CD14-positive monocyte (primary cell): ENCODE results near the gene TMEM80. TPM values are rescaled to one million over a fixed set of nuclear protein-coding genes. Genes with fewer than 3 reads are reported as not detected.

Experiments used
- DNase-seq, 3 donors: peaks; one replicate each; pipeline ENCODE4 v3.0.0-alpha.2; 2011 to 2022
- H2AFZ ChIP-seq: 2 replicates; pipeline ENCODE4 v1.6.0; 2012; ENCODE audit warnings: mild to moderate bottlenecking, low read depth, low read length, inconsistent platforms; ENCODE audit not compliant: insufficient read depth, poor library complexity, severe bottlenecking
- H3K27ac ChIP-seq, 2 donors: 1 replicate in 1 of 2; 2 replicates in 1 of 2; pipeline ENCODE4 v1.5.1; 2012 to 2013; ENCODE audit warnings: low read length in 2 of 2, control low read depth in 1 of 2, inconsistent platforms in 1 of 2, low read depth in 1 of 2, mild to moderate bottlenecking in 1 of 2
- H3K27me3 ChIP-seq, 2 donors: one replicate each; pipeline versions ENCODE4 v1.6.0 to v1.6.1; 2011 to 2013; ENCODE audit warnings: low read length in 2 of 2; ENCODE audit not compliant: control insufficient read depth in 2 of 2, insufficient read depth in 2 of 2
- H3K36me3 ChIP-seq, 2 donors: replicated peaks in 1 of 2; 1 replicate in 1 of 2; 2 replicates in 1 of 2; pipeline versions ENCODE4 v1.5.1 to v1.6.1; 2012 to 2013; ENCODE audit warnings: low read length in 2 of 2, control low read depth in 1 of 2, inconsistent platforms in 1 of 2, mild to moderate bottlenecking in 1 of 2; ENCODE audit not compliant: insufficient read depth in 2 of 2, control insufficient read depth in 1 of 2
- H3K4me1 ChIP-seq, 2 donors: 1 replicate in 1 of 2; 2 replicates in 1 of 2; pipeline versions ENCODE4 v1.5.1 to v1.6.1; 2012 to 2013; ENCODE audit warnings: low read length in 2 of 2, control low read depth in 1 of 2, inconsistent platforms in 1 of 2, mild to moderate bottlenecking in 1 of 2, moderate library complexity in 1 of 2; ENCODE audit not compliant: insufficient read depth in 2 of 2, control insufficient read depth in 1 of 2
- H3K4me2 ChIP-seq: replicated peaks from 2 replicates; pipeline ENCODE3; 2012; ENCODE audit warnings: low read length, moderate library complexity, mild to moderate bottlenecking; ENCODE audit not compliant: poor library complexity, severe bottlenecking; ENCODE audit errors: extremely low read depth
- H3K4me3 ChIP-seq, 3 experiments: fragments of 200-600 bp in 1 of 3; sonication (generic) in 1 of 3; replicated peaks in 1 of 3; 1 replicate in 2 of 3; 2 replicates in 1 of 3; pipeline ENCODE4 v1.5.1; 2011 to 2013; ENCODE audit warnings: low read length in 3 of 3, mild to moderate bottlenecking in 3 of 3, control low read depth in 2 of 3, low read depth in 2 of 3, inconsistent platforms in 1 of 3, moderate library complexity in 1 of 3
- H3K79me2 ChIP-seq: 2 replicates; pipeline ENCODE4 v1.6.0; 2012; ENCODE audit warnings: mild to moderate bottlenecking, control low read depth, inconsistent platforms, low read length, moderate library complexity; ENCODE audit not compliant: insufficient read depth
- H3K9ac ChIP-seq: 2 replicates; pipeline ENCODE4 v1.6.0; 2017; ENCODE audit warnings: low read length, mild to moderate bottlenecking; ENCODE audit not compliant: insufficient read depth, poor library complexity, severe bottlenecking
- H3K9me3 ChIP-seq, 2 donors: replicated peaks in 1 of 2; 1 replicate in 1 of 2; 2 replicates in 1 of 2; pipeline versions ENCODE4 v1.5.1 to v1.6.1; 2012 to 2013; ENCODE audit warnings: low read length in 2 of 2, control low read depth in 1 of 2; ENCODE audit not compliant: control insufficient read depth in 1 of 2, insufficient read depth in 1 of 2
- H4K20me1 ChIP-seq: 2 replicates; pipeline ENCODE4 v1.6.0; 2012; ENCODE audit warnings: mild to moderate bottlenecking, low read length, control low read depth, moderate library complexity; ENCODE audit not compliant: insufficient read depth
- H3K27ac Mint-ChIP-seq, 7 donors: one replicate each; pipeline ENCODE4 v1.8.0; 2020; ENCODE audit warnings: mild to moderate bottlenecking in 7 of 7, mixed read lengths in 7 of 7, moderate library complexity in 6 of 7, inconsistent platforms in 2 of 7
- H3K27me3 Mint-ChIP-seq, 3 donors: one replicate each; pipeline ENCODE4 v1.8.0; 2021 to 2022; ENCODE audit warnings: low read depth in 3 of 3, mild to moderate bottlenecking in 3 of 3, mixed read lengths in 3 of 3, moderate library complexity in 3 of 3, inconsistent platforms in 1 of 3
- H3K36me3 Mint-ChIP-seq, 2 donors: one replicate each; pipeline ENCODE4 v1.8.0; 2020; ENCODE audit warnings: mixed read lengths in 2 of 2, inconsistent platforms in 1 of 2, mild to moderate bottlenecking in 1 of 2
- H3K4me1 Mint-ChIP-seq: one replicate; pipeline ENCODE4 v1.8.0; 2020; ENCODE audit warnings: mild to moderate bottlenecking, mixed read lengths
- H3K4me3 Mint-ChIP-seq, 2 donors: one replicate each; pipeline ENCODE4 v1.8.0; 2020; ENCODE audit warnings: mild to moderate bottlenecking in 2 of 2, mixed read lengths in 2 of 2, moderate library complexity in 1 of 2
- H3K9me3 Mint-ChIP-seq, 7 donors: one replicate each; pipeline ENCODE4 v1.8.0; 2020 to 2022; ENCODE audit warnings: mixed read lengths in 7 of 7, mild to moderate bottlenecking in 6 of 7, moderate library complexity in 6 of 7, inconsistent platforms in 2 of 7
- WGBS: methylation state at CpG from one replicate; pipeline ENCODE4 v1.1.5; 2013; ENCODE audit warnings: missing lambda C conversion rate; ENCODE audit not compliant: insufficient coverage; 5-methylcytosine and 5-hydroxymethylcytosine counted together
- intact Hi-C, 2 donors: fragments of 100-400 bp; cut with micrococcal nuclease; formaldehyde crosslinking; loops; one replicate each; pipeline versions ENCODE4 v1.15.0 to v1.15.1; 2023
- polyA plus RNA-seq, 3 donors: library from polyadenylated mRNA; depleted of rRNA in 1 of 3; unstranded in 2 of 3; stranded (reverse) in 1 of 3; fragments of 300-500 nt in 2 of 3; fragments of >200 nt in 1 of 3; fragmentation: Illumina TruSeq in 2 of 3; gene quantifications; 1 replicate in 2 of 3; 2 replicates in 1 of 3; pipeline ENCODE4 v1.2.3, GENCODE V29; 2012 to 2021
- TF ChIP-seq, protein P1 (sequence below): fragments of 200-600 bp; IDR thresholded peaks from one replicate; pipeline ENCODE4 v1.8.0; 2022; ENCODE audit warnings: antibody characterized with exemption, mild to moderate bottlenecking

The TMEM80 gene
- polyA plus RNA-seq, 3 donors = 31.6 to 69.4 (median 37.3) TPM

DNA sequence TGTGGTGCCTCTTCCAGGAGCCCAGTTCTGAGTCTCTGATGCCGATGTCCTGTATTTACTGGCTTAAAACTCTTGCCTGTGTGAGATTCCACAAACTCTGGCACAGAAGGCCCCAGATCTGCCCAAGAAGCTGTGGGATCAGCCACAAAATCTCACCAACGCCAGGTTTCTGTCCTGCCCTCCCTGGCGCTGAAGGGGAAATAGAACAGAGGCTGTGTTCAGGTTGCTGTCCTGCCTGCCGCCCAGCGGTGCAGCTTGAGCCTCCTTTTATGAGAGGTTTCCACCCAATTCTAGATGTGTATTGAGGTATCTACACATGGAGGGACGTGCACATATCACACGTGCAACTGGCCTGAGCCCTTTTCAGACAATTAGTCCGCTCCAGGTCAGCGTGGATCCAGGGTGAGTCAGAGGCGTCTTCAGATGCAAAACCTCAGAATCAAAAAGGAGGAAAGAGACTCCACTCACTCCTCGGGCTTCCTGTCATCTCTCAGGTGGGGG lies 2.2 kb downstream of the TMEM80 start:
- TF ChIP-seq, protein P1, sequence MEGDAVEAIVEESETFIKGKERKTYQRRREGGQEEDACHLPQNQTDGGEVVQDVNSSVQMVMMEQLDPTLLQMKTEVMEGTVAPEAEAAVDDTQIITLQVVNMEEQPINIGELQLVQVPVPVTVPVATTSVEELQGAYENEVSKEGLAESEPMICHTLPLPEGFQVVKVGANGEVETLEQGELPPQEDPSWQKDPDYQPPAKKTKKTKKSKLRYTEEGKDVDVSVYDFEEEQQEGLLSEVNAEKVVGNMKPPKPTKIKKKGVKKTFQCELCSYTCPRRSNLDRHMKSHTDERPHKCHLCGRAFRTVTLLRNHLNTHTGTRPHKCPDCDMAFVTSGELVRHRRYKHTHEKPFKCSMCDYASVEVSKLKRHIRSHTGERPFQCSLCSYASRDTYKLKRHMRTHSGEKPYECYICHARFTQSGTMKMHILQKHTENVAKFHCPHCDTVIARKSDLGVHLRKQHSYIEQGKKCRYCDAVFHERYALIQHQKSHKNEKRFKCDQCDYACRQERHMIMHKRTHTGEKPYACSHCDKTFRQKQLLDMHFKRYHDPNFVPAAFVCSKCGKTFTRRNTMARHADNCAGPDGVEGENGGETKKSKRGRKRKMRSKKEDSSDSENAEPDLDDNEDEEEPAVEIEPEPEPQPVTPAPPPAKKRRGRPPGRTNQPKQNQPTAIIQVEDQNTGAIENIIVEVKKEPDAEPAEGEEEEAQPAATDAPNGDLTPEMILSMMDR = no peak
- intact Hi-C loops = loop anchor here in 1 of 2 donors (10.0 kb wide), 1 partner anchor 687 kb away; the partner anchor contains the start of gene BRSK2
- Mint-ChIP-seq H3K4me1 (peaks cover 52% of the 10 kb centered on the region), H3K9me3 (peaks cover 0 to 1% (median 0%) of the 10 kb centered on the region in 7 donors), H3K27ac (peak overlapping the region; percentile 92 to 97 (median 94)), H3K4me3 (peak overlapping the region; percentile 65 to 82), H3K27me3 (peaks cover 0 to 4% (median 0%) of the 10 kb centered on the region in 3 donors), H3K36me3 (peaks cover 26 to 50% of the 10 kb centered on the region in 2 donors)
- peaks cover 22% of the 10 kb centered on the region for H4K20me1 ChIP-seq
- H3K9ac ChIP-seq = peak overlapping the region; percentile 43
- H3K4me1 ChIP-seq = peaks cover 52 to 65% of the 10 kb centered on the region in 2 donors
- H3K36me3 ChIP-seq = peaks cover 11 to 28% of the 10 kb centered on the region in 2 donors
- peaks cover 39% of the 10 kb centered on the region for H3K79me2 ChIP-seq
- peak overlapping the region in 2 of 3 experiments; percentile 10 to 87 for H3K4me3 ChIP-seq
- peak overlapping the region; percentile 59 for H2AFZ ChIP-seq
- DNase-seq = peak in 2 of 3 donors; percentile 35 to 62
- H3K9me3 ChIP-seq = no peaks in the 10 kb centered on the region
- peak overlapping the region; percentile 95 to 98 for H3K27ac ChIP-seq
- WGBS = 52% methylated on average over 2 of the region's 11 CpGs
- no peaks in the 10 kb centered on the region for H3K27me3 ChIP-seq
- peak overlapping the region; percentile 84 for H3K4me2 ChIP-seq

DNA sequence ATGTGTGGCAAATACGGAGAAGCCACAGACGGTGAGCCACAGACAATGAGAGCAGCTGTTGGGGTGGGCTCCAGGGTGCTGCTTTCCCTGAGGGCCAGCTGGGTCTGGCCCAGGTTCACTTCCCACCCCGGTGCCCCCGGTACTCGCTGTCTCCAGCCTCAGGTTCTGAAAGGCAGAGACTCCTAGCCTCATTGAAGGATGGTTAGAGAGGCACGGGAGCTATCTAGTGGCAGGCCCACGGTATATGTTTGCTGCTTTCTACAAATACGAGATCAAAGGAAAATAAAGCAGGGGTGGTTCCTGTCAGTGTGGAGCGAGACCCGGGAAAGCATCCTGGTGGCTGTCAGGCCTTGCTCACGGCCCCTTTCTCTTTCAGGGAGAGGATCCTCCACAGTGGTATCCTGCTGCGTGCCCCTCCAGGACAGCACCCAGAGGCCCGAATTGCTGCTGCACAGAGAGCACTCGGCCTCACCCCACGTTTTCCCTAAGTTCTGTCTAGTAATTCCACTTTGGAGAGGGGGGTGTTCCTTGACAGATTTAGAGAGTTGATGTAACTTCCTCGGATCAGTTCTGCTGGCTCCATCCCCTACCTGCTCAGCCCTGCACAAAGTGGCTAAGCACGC lies 3.0 kb downstream of the TMEM80 start:
- Mint-ChIP-seq H3K9me3 (no peaks in the 10 kb centered on the region), H3K36me3 (peaks cover 26 to 53% of the 10 kb centered on the region in 2 donors), H3K27me3 (peaks cover 0 to 4% (median 0%) of the 10 kb centered on the region in 3 donors), H3K27ac (peak overlapping the region in 6 of 7 donors; percentile 92 to 97 (median 94)), H3K4me1 (peaks cover 49% of the 10 kb centered on the region), H3K4me3 (peak overlapping the region in 1 of 2 donors; percentile 82)
- Histone ChIP-seq H3K79me2 (peaks cover 31% of the 10 kb centered on the region), H3K4me2 (peak overlapping the region; percentile 84), H3K27ac (peak overlapping the region; percentile 95 to 98), H3K4me3 (peak overlapping the region in 1 of 3 experiments; percentile 87), H2AFZ (no peak overlapping the region), H3K9ac (peak overlapping the region; percentile 43), H3K36me3 (peaks cover 11 to 28% of the 10 kb centered on the region in 2 donors), H3K4me1 (peaks cover 49 to 64% of the 10 kb centered on the region in 2 donors), H4K20me1 (peaks cover 24% of the 10 kb centered on the region), H3K27me3 (no peaks in the 10 kb centered on the region), H3K9me3 (no peaks in the 10 kb centered on the region)
- no peak for DNase-seq
- intact Hi-C loops = loop anchor here in 1 of 2 donors (10.0 kb wide), 1 partner anchor 686 kb away; the partner anchor contains the start of gene BRSK2
- WGBS = 85% methylated on average over 8 of the region's 17 CpGs
- TF ChIP-seq, protein P1 = no peak
